ENCODE measurements around the gene EHD1. TPM values are rescaled to one million over a fixed set of nuclear protein-coding genes. Genes with fewer than 3 reads are reported as not detected.

EHD1 gene
- total and polyA plus RNA-seq, 5 experiments from 2014 or later, result 137 to 226 (median 164) TPM

DNA sequence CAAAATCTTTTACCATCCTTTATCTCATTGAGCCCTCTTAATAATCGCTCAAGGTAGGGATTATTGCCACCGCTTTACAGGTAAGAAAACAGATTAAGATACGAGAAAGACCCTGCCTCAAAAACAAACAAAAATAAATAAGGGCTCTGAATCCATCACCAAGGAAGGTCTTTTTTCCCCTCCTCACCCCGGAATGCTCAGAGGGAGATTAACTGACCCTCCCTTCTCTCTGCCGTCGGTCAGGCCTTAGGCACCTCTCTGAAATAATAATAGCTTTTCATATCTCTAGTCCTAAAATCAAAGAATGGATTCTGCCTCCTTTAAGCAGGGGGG lies 39.2 kb upstream of the EHD1 start:
- peaks cover 15 to 36% (median 26%) of the 10 kb centered on the region in 4 donors for H3K4me1 Mint-ChIP-seq
- POLR2A ChIA-PET, result interaction anchor here (1.1 to 1.3 kb wide), 2 partner anchors 54 to 140 kb away, joined by 3 to 4 read pairs; partner anchors contain the start of gene MAJIN
- no peaks in the 10 kb centered on the region for H3K9me3 Mint-ChIP-seq
- peak overlapping the region; percentile 92 to 98 (median 96) for H3K27ac Mint-ChIP-seq
- no peaks in the 10 kb centered on the region for H3K27me3 Mint-ChIP-seq
- peaks cover 0 to 11% (median under 1%) of the 10 kb centered on the region in 3 donors for H3K36me3 Mint-ChIP-seq
- H3K4me3 Mint-ChIP-seq, result peak overlapping the region; percentile 86 to 97 (median 90)
- ATAC-seq (no peak), DNase-seq (no peak)

DNA sequence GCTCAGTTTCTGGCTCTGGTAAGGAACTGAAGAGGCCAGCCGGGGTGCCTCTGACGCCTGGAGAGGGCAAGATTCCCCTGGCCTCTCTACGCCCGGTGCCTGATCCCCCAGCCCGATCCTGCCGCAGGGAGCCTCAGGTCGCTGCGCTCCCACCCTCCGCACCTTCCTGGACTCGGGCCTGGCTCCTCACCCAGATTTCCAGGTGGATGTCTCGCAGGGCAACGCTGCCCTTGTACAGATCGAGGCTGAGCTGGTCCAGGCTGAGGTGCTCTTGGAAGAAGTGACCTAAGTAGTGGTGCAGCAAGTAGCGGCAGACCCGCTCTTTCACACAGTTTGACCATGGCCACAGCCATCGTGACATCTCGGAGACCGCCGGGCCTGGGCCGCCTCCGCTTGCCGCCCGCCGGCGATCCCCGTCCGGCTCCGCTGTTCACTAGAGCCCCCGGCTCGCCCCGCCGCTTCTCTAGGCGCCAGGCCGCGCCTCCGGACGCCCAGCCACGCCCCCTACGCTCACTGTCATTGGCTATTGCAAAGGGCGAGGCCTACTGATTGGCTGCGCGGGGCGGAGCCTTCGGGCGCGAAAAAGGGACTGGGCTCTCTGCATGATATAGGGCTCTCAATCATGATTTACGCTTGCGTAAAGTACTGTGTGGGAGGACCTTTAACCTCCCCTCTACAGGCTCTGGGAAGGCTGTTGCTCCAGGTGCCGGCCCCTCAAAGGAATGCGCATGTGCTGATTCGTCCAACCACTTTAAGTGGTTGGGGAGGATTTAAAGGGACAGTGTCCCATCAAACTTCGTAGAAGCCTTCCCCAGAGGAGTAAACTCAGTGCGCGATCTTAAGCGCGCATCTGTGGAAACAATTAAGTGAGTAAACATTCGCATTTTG lies 38.6 kb upstream of the EHD1 start, which contains the start of gene ATG2A:
Gene ATG2A (minus strand): TSS at position 435 of the 888 bp plus-strand sequence. CDS start 74 bp downstream, at position 361.
- no peaks in the 10 kb centered on the region for H3K27me3 Mint-ChIP-seq
- H3K9me3 Mint-ChIP-seq, result no peaks in the 10 kb centered on the region
- DNase-seq, result peak; percentile 95 to 99 (median 98)
- H3K4me3 Mint-ChIP-seq, result peak within 1 kb of the TSS; percentile 86 to 97 (median 90)
- POLR2A ChIA-PET, result interaction anchor here (0.6 to 2.7 kb wide), 7 partner anchors 8 to 139 kb away, joined by 3 to 15 read pairs (median 4); partner anchors contain the start of genes MAJIN, PPP2R5B and SF1
- H3K36me3 Mint-ChIP-seq, result peaks cover 0 to 16% (median 3%) of the 10 kb centered on the region in 3 donors
- ATAC-seq, result peak; percentile 97
- H3K4me1 Mint-ChIP-seq, result peaks cover 15 to 36% (median 26%) of the 10 kb centered on the region in 4 donors
- H3K27ac Mint-ChIP-seq, result peak within 1 kb of the TSS; percentile 92 to 98 (median 96)

DNA sequence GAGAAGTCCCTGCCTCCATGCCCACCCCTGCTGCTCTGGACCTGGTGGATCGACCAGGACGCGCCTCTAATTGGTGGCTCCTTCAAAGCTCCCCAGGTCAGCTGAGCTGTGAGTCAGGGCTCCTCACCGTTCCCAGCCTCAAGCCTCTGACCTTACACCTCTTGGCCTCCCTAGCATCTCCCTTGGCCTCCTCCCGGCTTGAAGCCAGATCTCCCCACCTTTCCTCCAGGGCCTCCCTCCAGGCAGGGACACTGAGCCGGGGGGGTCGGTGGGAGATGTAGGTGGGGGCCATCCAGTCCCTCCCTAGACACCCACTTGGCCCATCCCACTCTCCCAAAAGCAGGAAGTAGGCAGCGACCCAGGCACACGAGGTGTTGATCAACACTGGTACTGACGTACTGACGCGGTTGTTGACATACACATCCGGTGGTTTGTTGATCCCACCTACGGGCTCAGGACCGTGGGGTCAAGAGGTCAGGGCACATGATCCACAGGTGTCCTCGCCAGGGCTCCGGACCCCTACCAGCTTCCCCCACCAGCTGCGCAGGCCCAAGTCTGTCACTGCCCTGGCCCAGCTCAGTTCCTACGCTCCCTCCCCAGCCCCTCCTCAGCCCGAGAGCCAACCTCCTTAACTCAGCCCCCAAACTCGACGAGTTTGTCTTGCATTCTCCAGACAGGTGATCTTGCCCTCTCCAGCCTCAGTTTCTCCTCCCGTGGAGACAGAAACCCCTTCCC lies 37.8 kb upstream of the EHD1 start:
- Mint-ChIP-seq H3K4me3 (peak overlapping the region; percentile 86 to 97 (median 90)), H3K36me3 (peaks cover 0 to 23% (median 3%) of the 10 kb centered on the region in 3 donors), H3K27ac (peak overlapping the region; percentile 92 to 98 (median 96)), H3K27me3 (no peaks in the 10 kb centered on the region), H3K9me3 (no peaks in the 10 kb centered on the region), H3K4me1 (peaks cover 15 to 36% (median 26%) of the 10 kb centered on the region in 4 donors)
- DNase-seq (peak in 7 of 10 donors; percentile 29 to 54 (median 40)), ATAC-seq (peak; percentile 2 to 4)
- POLR2A ChIA-PET, result interaction anchor here (0.6 to 2.7 kb wide), 9 partner anchors 8 to 172 kb away, joined by 3 to 15 read pairs (median 4); partner anchors contain the start of genes MAJIN, PPP2R5B, RASGRP2 and SF1

DNA sequence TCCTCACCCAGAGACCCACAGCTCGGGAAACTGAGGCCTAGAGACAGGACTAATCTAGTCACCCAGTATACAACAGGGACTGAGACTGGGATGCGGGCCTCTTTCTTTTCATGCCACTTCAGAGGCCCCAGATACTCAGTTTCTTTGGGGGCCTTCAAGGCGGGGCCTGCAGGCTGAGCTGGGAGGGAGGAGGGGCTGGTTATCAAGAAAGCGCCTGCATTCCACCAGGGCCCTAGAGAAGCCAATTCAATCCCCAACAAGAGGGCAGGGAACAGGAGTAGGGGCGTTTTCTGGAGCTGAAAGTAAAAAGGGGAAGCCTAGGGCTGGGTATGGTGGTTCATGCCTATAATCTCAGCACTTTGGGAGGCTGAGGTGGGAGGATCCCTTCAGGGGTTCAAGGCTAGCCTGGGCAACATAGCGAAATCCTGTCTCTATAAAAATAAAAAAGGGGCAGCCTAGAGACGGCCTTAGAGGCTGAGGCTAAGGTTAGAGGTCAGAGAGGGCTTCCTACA lies 37.0 kb upstream of the EHD1 start:
- ATAC-seq (no peak), DNase-seq (no peak)
- Mint-ChIP-seq H3K9me3 (no peaks in the 10 kb centered on the region), H3K27me3 (no peaks in the 10 kb centered on the region), H3K36me3 (peaks cover 0 to 29% (median 3%) of the 10 kb centered on the region in 3 donors), H3K4me3 (peak overlapping the region; percentile 86 to 97 (median 90)), H3K4me1 (peaks cover 15 to 36% (median 26%) of the 10 kb centered on the region in 4 donors), H3K27ac (peak overlapping the region in 6 of 10 donors; percentile 93 to 98 (median 96))
- POLR2A ChIA-PET, result interaction anchor here (0.6 to 2.7 kb wide), 8 partner anchors 9 to 171 kb away, joined by 3 to 15 read pairs (median 4); partner anchors contain the start of genes MAJIN, PPP2R5B and RASGRP2

DNA sequence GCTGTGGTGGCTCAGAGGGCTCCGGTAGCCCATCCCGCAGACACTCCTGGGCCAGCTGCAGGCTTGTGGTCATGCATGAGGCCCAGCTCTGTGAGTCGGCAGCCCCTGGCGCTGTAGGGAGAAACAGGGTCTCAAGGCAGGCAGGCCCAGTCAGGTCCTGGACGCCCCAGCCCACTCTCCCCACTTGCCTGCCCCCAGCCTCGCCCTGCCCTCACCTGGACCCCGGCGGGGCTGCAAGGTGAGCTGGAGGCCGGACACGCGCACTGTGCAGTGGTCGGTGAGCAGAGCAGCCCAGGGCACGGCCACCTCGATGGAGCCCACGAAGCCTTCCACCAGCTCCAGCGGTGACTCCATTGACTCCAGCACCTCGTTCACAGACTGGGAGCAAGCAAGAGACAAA lies 35.7 kb upstream of the EHD1 start:
- Mint-ChIP-seq H3K4me3 (peak overlapping the region in 3 of 10 donors; percentile 22 to 66 (median 25)), H3K27ac (peak overlapping the region in 1 of 10 donors; percentile 47), H3K36me3 (peaks cover 0 to 37% (median 3%) of the 10 kb centered on the region in 3 donors), H3K9me3 (no peaks in the 10 kb centered on the region), H3K27me3 (no peaks in the 10 kb centered on the region), H3K4me1 (peaks cover 15 to 36% (median 26%) of the 10 kb centered on the region in 4 donors)
- POLR2A ChIA-PET, result interaction anchor here (1.2 to 1.3 kb wide), 3 partner anchors 58 to 135 kb away, joined by 3 to 4 read pairs (median 3); partner anchors contain the start of genes MAJIN and SAC3D1
- ATAC-seq (no peak), DNase-seq (no peak)

DNA sequence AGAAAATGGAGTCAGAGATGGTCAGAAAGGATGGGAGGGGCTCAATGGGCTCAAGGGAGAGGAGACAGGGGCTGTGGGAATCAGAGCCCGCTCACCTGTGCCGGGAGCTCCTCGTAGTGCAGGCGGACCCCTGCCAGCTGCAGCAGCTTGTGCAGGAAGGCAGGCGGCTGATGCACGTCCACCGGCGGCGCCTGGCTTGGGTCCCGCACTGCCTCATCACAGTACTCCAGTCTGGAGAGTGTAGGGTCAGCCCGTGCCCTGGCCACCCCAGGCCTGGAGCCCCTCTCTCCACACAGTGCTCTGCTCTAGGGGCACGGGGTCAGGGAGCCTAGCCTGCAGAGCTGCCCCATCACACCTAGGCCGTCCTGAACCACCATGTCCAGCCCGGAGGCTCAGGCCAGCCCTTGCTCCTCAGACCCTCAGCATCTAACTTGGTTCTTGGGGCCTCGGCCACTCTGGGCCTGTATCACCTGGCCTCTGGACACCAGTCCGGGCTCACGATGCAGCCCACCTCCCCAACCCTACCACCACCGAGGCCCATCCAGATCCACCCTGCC lies 34.8 kb upstream of the EHD1 start:
- no peaks in the 10 kb centered on the region for H3K27me3 Mint-ChIP-seq
- no peak overlapping the region for H3K27ac Mint-ChIP-seq
- H3K9me3 Mint-ChIP-seq, result no peaks in the 10 kb centered on the region
- peaks cover 15 to 32% (median 26%) of the 10 kb centered on the region in 4 donors for H3K4me1 Mint-ChIP-seq
- ATAC-seq (no peak), DNase-seq (no peak)
- peaks cover 0 to 42% (median 3%) of the 10 kb centered on the region in 3 donors for H3K36me3 Mint-ChIP-seq
- POLR2A ChIA-PET, result interaction anchor here (1.3 kb wide), 1 partner anchor 11 kb away, joined by 4 read pairs; no protein-coding TSS in a partner anchor
- H3K4me3 Mint-ChIP-seq, result peak overlapping the region in 2 of 10 donors; percentile 6 to 36

DNA sequence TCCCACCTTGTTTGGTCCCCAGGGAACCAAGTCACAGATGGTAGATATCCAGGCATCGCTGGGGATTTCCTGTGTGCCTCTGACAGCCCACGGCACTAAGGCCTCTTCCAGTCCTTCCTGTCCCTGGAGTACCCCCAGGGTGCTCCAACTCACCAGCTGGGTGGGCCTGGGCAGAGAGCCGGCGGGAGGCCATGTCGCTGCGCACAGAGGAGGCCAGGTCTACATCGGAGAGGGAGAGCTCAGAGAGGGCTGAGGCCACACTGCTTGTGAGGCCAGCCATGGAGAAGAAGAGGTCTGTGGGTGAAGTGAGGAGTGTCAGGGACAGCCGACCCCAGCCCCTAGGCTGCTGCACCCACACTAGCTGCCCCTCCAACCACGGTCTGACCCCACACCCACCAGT lies 33.3 kb upstream of the EHD1 start:
- DNase-seq (no peak), ATAC-seq (no peak)
- H3K36me3 Mint-ChIP-seq, result peaks cover 0 to 50% (median 6%) of the 10 kb centered on the region in 3 donors
- POLR2A ChIA-PET, result interaction anchor here (0.6 to 1.5 kb wide), 5 partner anchors 9 to 901 kb away, joined by 3 to 5 read pairs (median 3); partner anchors contain the start of gene PPP2R5B
- H3K4me1 Mint-ChIP-seq, result peaks cover 10 to 19% (median 14%) of the 10 kb centered on the region in 4 donors
- peak overlapping the region in 3 of 10 donors; percentile 22 to 63 (median 56) for H3K27ac Mint-ChIP-seq
- no peaks in the 10 kb centered on the region for H3K9me3 Mint-ChIP-seq
- no peak overlapping the region for H3K4me3 Mint-ChIP-seq
- H3K27me3 Mint-ChIP-seq, result no peaks in the 10 kb centered on the region

DNA sequence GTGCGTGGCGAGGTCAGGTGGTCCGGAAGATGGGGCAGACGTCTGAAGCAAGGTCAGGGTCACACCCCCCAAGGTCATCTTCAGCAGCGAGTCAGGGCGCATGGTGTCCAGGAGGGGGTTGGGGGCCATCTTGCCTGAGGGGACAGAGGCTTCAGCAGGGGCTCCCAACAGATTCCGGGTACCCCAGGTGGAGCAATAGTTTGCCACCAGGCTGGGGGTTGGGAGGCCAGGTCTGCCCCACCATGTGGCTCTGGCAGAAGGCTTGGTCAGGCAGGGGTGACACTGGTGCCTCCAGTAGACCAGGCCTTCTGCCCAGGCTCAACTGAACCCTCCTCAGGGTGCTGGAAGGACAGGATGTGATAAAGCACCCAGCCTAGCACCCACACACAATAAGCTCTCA lies 32.7 kb upstream of the EHD1 start:
- DNase-seq (no peak), ATAC-seq (no peak)
- Mint-ChIP-seq H3K9me3 (no peaks in the 10 kb centered on the region), H3K4me1 (peaks cover 5 to 14% (median 9%) of the 10 kb centered on the region in 4 donors), H3K36me3 (peaks cover 0 to 50% (median 6%) of the 10 kb centered on the region in 3 donors), H3K4me3 (no peak overlapping the region), H3K27ac (peak overlapping the region in 1 of 10 donors; percentile 63), H3K27me3 (no peaks in the 10 kb centered on the region)
- POLR2A ChIA-PET, result interaction anchor here (0.6 to 1.5 kb wide), 3 partner anchors 13 to 114 kb away, joined by 3 to 5 read pairs (median 3); partner anchors contain the start of gene PPP2R5B

DNA sequence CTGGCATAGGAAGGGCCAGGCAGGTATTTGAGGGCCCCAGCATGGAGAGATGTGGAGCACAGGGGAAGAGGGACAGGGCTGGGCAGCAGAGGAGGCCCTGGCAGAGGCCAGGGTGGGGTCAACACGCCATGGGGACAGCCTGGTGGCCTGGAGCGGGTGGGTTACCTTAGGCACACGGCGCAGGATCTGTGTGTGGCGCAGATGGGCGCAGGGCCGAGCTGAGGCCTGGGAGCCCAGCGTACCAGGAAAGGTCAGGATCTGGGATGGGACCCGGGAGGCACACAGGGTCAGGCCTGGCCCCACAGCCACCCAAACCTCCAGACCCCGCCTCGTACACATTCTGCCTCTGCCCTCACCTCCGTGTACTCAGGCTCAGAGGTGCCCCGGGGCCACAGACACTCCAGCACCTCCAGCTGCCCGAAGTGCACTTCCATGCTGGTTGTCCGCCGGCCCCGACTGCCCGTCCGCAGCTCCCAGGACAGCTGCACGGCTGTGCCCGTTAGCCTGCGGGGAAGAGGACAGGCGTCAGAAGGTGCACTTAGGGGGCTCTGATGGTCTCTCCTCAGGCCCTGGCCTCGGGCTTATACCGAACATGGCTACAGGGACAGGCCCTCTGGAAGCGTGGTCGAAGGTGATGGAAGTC lies 32.2 kb upstream of the EHD1 start:
- peaks cover 0 to 50% (median 6%) of the 10 kb centered on the region in 3 donors for H3K36me3 Mint-ChIP-seq
- no peaks in the 10 kb centered on the region for H3K27me3 Mint-ChIP-seq
- peaks cover 0 to 8% (median 4%) of the 10 kb centered on the region in 4 donors for H3K4me1 Mint-ChIP-seq
- POLR2A ChIA-PET, result no interaction called here
- H3K4me3 Mint-ChIP-seq, result no peak overlapping the region
- no peak overlapping the region for H3K27ac Mint-ChIP-seq
- ATAC-seq (no peak), DNase-seq (no peak)
- no peaks in the 10 kb centered on the region for H3K9me3 Mint-ChIP-seq

DNA sequence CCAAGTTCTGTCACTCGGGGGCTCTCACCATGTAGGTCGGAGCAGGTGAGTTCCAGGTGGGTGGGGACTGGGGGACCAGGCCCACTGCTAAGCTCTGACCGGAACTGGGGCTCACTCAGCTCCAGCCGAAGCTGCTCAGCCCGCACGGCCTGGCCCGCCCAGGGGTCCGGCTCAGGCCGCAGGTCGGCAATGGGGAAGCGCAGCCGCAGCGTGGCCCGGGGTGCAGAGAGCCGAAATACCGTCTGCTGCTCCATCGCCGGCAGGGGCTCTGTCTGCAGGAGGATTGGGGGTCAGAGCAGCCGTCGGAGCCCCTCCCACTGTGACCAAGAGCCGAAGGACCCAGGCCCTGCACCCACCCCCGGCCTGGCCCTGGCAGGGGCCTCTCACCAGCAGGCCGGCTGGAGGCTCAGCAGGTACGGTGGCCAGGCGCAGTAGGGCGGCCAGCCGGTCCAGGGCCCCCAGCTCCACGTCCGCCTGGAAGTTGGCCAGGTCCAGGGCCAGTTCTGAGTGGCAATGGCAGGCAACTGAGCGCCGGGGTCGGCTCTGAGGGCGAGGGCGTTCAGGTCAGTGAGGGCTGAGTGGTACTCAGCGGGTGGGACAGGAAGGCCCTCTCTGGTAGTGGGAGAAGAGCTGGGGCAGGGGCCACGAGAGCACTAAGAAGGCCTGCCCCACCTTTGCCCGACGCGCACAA lies 31.4 kb upstream of the EHD1 start:
- ATAC-seq (no peak), DNase-seq (no peak)
- POLR2A ChIA-PET, result no interaction called here
- peak overlapping the region in 1 of 10 donors; percentile 20 for H3K4me3 Mint-ChIP-seq
- H3K4me1 Mint-ChIP-seq, result peaks cover 0 to 4% (median 2%) of the 10 kb centered on the region in 4 donors
- no peaks in the 10 kb centered on the region for H3K27me3 Mint-ChIP-seq
- no peaks in the 10 kb centered on the region for H3K9me3 Mint-ChIP-seq
- H3K36me3 Mint-ChIP-seq, result peaks cover 0 to 56% (median 6%) of the 10 kb centered on the region in 3 donors
- H3K27ac Mint-ChIP-seq, result no peak overlapping the region

DNA sequence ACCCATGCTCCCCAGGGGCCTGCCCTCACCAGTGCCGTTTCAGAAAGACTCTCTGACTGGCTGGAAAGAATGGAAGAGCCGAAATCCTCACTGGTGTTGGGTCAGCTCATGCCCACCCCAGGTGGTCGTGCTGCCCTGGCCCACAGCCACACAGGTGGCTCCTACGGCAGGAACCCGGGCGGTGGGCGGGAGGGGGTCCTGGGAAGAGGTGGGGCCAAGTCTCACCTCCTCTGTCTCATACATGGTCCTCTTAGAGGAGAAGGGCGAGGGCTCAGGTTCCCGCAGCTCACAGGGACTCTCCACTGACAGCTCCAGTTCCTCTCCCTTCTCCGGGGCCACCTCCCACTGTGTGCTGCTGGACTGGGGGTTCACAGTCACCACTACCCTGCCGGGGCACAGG lies 30.3 kb upstream of the EHD1 start:
- DNase-seq, result no peak
- Mint-ChIP-seq H3K4me3 (no peak overlapping the region), H3K9me3 (no peaks in the 10 kb centered on the region), H3K27ac (no peak overlapping the region), H3K27me3 (no peaks in the 10 kb centered on the region), H3K36me3 (peaks cover 0 to 60% (median 6%) of the 10 kb centered on the region in 3 donors), H3K4me1 (no peaks in the 10 kb centered on the region)
- no peak for ATAC-seq
- POLR2A ChIA-PET, result no interaction called here
